Bronchial epithelial cell (primary cell): ENCODE results near the gene SLC26A11. TPM values are rescaled to one million over a fixed set of nuclear protein-coding genes. Genes with fewer than 3 reads are reported as not detected.
A peak's percentile ranks its signal among the peaks of the same experiment; 100 is the strongest.

Source experiments
- DNase-seq: peaks from one replicate; pipeline ENCODE4 v3.0.0-alpha.2; 2010; ENCODE audit warnings: low read depth
- FAIRE-seq: peaks from 2 replicates; lab custom pipeline; 2011; peaks lifted over from hg19 to GRCh38; lab: Jason Lieb, UNC
- H3K27me3 ChIP-seq: 2 replicates; pipeline ENCODE4 v1.5.1; 2011; ENCODE audit warnings: low read length; ENCODE audit not compliant: control insufficient read depth, insufficient read depth
- H3K36me3 ChIP-seq: 2 replicates; pipeline ENCODE4 v1.5.1; 2011; ENCODE audit warnings: low read length; ENCODE audit not compliant: control insufficient read depth, insufficient read depth
- H3K4me3 ChIP-seq: 2 replicates; pipeline ENCODE4 v1.5.1; 2011; ENCODE audit warnings: mild to moderate bottlenecking, low read depth, low read length, control low read depth
- CTCF ChIP-seq: IDR thresholded peaks from 2 replicates; pipeline ENCODE4 v1.5.1; 2011; ENCODE audit warnings: mild to moderate bottlenecking, moderate library complexity, low read length, control low read depth, inconsistent platforms; ENCODE audit not compliant: insufficient read depth, severe bottlenecking
- total RNA-seq: library from RNA; depleted of rRNA; stranded (reverse); fragments of >200 nt; gene quantifications from 2 replicates; pipeline ENCODE4 v1.2.1, GENCODE V29; 2014

Gene SLC26A11
- total RNA-seq, 1 donor from 2014 or later, result 1.3 TPM

DNA sequence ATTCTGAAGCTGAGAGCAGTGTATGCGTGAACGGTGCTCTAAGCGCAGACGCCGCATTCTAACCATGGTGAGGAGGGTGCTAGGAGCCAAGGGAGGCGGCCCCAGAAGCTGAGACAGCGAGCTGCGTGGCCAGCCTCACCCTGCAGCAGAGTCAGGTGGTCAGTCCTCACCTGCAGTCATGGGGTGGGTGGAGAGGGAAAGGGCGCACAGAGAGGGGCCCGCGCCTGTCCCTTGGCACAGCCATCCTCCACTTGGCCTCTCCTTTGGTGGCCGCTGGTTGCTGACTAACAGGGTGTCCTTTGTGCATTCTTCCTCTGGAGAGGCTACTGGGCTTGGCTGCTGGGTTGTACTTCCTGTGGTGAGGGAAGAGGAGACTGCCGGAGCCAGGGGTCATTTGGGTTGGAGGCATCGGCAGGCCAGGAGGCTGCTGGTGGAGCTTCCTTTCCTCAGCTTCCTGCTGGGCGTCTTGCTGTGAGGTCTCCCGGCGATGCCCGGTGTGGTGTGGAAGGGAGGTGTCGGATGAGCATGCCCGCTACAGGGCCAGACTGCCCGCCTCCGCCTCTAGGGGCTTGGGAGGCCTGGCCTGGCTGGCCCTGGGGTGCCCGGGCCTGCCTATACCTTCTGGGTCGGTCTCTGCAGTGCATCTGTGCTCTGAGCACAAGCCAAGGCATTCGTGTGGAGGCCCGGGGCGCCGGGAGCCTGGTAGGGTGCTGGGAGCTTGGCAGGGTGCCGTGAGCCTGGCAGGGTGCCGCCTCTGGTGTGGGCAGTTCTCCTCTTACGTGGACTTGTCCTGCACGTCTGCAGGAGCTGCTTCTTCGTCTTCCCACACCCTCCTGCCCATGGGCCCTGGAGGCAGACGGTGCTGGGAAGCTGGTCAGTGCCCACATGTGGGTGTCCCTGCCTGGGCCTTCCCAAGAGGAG is 57.8 kb downstream of the SLC26A11 start:
- FAIRE-seq (no peak), DNase-seq (no peak)
- TF ChIP-seq CTCF, result no peak
- H3K36me3 ChIP-seq, result peaks cover 12% of the 10 kb centered on the region
- H3K4me3 ChIP-seq, result no peak overlapping the region
- H3K27me3 ChIP-seq, result no peaks in the 10 kb centered on the region

- Histone ChIP-seq H3K27me3 (no peaks in the 10 kb centered on the region), H3K4me3 (no peak overlapping the region), H3K36me3 (peaks cover 6% of the 10 kb centered on the region)
- DNase-seq, result peak; percentile 26
- TF ChIP-seq CTCF, result no peak
- FAIRE-seq, result no peak
These were observed 59.7 kb downstream of the SLC26A11 start for GRCh38 chr17:80279895-80280294.

DNA sequence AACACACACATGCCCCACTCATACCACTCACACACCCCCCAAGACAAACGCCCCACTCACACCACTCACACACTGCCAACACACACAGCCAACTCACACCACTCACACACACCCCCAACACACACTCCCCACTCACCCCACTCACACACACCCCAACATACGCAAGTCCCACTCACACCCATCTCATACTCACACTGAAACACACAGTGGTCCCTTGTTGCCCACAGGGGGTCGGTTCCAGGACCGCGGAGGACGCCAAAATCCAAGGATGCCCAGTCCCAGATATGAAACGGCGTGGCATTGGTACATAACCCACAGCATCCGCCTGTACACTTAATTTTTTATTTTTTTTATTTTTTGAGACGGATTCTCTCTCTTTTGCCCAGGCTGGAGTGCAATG is 61.3 kb downstream of the SLC26A11 start:
- FAIRE-seq, result no peak
- TF ChIP-seq CTCF, result no peak
- DNase-seq, result no peak
- H3K4me3 ChIP-seq, result no peak overlapping the region
- H3K36me3 ChIP-seq, result peaks cover 4% of the 10 kb centered on the region
- no peaks in the 10 kb centered on the region for H3K27me3 ChIP-seq

DNA sequence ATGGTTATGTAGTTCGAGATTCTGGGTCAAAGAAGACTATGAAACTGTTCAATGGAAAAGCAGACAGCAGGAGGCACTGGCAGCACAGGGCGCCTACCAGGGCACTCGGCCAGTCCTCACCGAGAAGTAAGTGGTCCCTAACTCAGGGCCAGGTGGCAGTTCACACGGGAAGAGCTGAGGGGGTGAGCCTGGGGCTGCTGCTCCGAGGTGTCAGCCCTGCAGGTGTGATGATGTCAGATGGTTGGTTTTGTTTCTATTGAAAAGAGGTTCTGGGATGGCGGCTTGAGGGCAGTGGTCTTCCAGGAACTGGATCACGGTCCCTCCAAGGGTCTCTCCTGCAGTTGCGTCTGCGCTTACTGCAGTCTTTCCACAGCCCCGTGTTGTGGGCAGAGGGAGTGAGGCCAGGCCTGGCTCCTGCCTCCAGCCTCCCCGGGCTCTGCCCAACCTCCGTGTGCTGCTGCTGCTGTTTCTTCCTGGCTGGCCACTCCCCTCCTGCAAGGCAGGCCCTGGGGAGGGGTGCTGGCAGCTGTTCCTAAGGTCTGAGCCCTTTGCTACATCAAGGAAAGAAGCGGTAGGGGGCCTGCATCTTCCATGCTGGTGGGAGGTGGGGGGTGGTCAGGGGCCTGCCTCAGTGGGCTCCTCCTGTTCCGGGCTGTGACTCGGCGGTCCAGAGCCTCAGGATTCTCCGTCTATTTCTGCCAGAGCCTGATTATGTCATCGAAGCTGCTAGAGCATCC is 63.1 kb downstream of the SLC26A11 start:
- DNase-seq, result no peak
- H3K27me3 ChIP-seq, result no peaks in the 10 kb centered on the region
- TF ChIP-seq CTCF, result no peak
- no peak for FAIRE-seq
- no peak overlapping the region for H3K4me3 ChIP-seq
- H3K36me3 ChIP-seq, result peaks cover 11% of the 10 kb centered on the region

DNA sequence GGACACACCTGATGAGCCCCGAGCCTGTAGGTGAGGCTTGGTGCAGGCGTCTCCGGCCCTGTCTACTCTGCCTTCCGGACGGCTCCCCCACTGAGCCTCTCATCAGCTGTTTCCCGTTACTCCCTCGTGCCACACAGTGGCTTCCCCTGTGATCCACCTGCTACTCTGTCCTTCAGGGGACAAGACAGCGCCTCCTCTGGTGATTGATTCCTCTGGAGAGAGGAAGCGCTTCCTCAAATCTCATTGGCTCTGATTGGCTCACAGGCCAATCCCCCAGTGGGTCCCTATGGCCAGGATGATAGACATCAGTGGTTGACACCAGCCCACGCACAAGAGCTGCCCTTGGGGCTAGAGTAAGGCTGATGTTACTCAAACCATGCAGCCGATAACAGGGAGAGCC is 64.4 kb downstream of the SLC26A11 start:
- H3K27me3 ChIP-seq, result no peaks in the 10 kb centered on the region
- no peak for FAIRE-seq
- no peak for TF ChIP-seq CTCF
- peaks cover 12% of the 10 kb centered on the region for H3K36me3 ChIP-seq
- DNase-seq, result no peak
- no peak overlapping the region for H3K4me3 ChIP-seq
